DMS153 treated with DMSO at 0.1 percent for 48 hours (cell line): ENCODE measurements around the gene MEGF11.
A peak's percentile ranks its signal among the peaks of the same experiment; 100 is the strongest.
"Not testable (repeated sequence)": the region's sequence is repeated elsewhere in the genome, so short reads cannot be mapped to it uniquely, and the experiment has no call there.

Experiments
- DNase-seq: peaks from one replicate; lab custom pipeline; 2025; ENCODE audit not compliant: unreplicated experiment; lab: John Stamatoyannopoulos, UW

The MEGF11 gene

GRCh38 chr15:65907661-65908060, 345.9 kb downstream of the MEGF11 start:
- no peak for DNase-seq

GRCh38 chr15:65906396-65906795, 347.2 kb downstream of the MEGF11 start:
- DNase-seq = no peak

DNA sequence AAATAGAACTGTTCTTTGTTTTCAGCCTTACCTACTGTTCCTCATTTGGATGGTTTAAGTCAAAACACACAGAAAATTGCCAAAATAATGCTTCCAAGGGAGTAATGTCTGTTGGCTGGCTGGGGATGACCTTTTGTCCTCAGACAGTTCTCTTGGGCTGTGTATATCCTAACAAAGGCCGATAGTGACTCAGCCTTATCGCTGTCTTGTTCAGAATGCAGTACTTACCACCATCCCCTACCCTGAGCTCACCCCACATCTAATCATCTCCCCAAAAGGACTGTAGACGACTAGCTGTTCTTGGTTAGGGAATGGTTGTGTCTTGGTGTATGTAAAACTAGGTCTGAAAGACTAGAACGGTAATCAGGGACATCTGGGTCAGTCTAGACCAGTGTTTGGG, 349.2 kb downstream of the MEGF11 start:
- no peak for DNase-seq

- no peak for DNase-seq
These were observed 350.1 kb downstream of the MEGF11 start for GRCh38 chr15:65903296-65904073.

GRCh38 chr15:65902373-65902772, 351.2 kb downstream of the MEGF11 start:
- peak; percentile 3 for DNase-seq

- no peak for DNase-seq
These were observed 351.7 kb downstream of the MEGF11 start for GRCh38 chr15:65901836-65902235.

- DNase-seq = no peak
These were observed 352.2 kb downstream of the MEGF11 start for GRCh38 chr15:65901336-65901735.

- no peak for DNase-seq
These were observed 353.1 kb downstream of the MEGF11 start for GRCh38 chr15:65900488-65900887.

GRCh38 chr15:65896236-65896635, 357.3 kb downstream of the MEGF11 start:
- DNase-seq = no peak

GRCh38 chr15:65893060-65893459, 360.5 kb downstream of the MEGF11 start:
- DNase-seq = no peak

GRCh38 chr15:65888981-65889380, 364.6 kb downstream of the MEGF11 start:
- DNase-seq = no peak

- DNase-seq = no peak
These were observed 366.0 kb downstream of the MEGF11 start for GRCh38 chr15:65887565-65887964.

GRCh38 chr15:65885668-65886218, 367.8 kb downstream of the MEGF11 start:
- no peak for DNase-seq

GRCh38 chr15:65884511-65884910, 369.0 kb downstream of the MEGF11 start:
- no peak for DNase-seq

DNA sequence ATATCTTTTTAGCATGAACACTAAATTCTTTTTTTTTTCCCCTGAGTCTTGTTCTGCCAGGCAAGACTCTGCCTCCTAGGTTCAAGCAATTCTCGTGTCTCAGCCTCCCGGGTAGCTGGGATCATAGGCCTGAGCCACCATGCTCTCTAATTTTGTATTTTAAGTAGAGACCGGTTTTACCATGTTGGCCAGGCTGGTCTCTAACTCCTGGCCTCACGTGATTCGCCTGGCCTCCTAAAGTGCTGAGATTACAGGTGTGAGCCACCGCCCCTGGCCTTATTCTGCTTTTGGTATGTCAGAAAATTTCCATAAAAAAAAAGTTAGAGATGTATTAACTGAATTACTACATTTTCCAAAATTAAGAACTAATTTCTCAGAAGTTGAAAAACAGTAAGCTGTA, 370.0 kb downstream of the MEGF11 start:
- DNase-seq = no peak

DNA sequence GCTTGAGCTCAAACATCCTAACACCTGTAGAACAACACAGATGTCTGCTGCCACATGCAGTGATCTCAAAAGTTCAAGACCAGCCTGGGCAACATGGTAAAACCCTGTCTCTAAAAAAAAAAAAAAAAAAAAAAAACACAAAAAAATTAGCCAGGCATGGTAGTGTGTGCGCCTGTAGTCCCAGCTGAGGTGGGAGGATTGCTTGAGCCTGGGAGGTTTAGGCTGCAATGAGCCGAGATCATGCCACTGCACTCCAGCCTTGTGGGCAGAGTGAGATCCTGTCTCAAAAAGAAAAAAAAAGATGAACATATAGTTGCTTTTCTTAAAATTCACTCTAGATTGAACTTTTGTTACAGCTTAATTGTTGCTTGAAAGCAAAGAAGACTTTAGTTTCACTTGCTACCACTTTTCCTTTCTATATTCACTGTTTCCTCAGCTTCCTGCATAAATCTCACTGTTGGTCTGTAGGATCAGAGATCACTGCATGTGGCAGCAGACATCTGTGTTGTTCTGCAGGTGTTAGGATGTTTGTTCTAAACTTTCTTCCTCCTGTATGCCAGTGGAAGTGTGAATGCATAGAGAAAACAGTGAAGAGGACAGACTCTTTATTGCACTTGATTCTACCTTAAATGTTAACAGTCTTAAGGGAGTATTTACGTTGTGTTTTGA, 371.6 kb downstream of the MEGF11 start:
- no peak for DNase-seq

DNA sequence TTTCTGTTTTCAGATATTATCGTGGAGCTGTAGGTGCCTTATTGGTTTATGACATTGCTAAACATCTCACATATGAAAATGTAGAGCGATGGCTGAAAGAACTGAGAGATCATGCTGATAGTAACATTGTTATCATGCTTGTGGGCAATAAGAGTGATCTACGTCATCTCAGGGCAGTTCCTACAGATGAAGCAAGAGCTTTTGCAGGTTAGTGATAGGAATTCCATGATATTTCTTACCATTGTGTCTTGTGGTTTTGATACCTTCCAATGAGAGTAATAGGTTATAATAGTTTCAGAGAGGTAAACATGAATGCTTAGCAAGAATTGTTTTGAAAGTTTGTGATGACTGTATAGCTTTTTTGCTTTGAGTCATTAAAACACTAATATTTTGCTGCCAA, 375.8 kb downstream of the MEGF11 start:
- DNase-seq = no peak

DNA sequence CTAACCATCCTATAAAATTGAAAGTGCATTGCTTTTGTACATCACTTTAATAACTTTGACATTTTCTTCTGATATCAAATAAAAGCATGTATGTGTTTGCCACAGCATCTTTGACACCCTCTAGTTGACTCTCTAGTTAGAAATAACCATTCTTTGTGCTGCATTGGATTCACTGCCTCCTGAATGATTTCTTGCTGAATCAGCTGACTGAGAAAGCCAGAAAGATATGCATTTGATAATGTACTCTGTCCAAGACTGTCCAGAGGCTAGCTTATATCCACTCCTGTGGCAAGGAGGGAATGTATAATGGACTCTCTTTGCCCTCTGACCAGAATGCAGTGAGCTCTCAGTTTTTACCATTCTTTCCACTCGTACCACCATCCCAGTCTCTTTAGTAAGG, 378.1 kb downstream of the MEGF11 start:
- DNase-seq = no peak

DNA sequence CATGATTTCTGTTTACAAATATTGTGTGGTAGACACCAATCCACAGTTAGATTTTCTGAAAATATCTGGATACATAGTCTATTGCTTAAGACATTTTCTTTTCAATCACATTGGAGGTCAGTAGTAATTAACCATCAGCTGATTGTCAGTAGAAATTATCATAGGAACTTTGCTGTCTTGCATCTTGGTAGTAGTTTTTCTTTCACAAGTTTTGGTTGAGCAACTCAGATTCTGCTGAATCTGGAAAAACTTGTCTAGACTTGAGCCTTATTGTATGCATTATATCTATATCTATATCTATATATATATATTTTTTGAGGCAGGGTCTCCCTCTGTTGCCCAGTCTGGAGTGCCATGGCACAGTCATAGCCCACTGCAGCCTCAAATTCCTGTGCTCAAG, 380.3 kb downstream of the MEGF11 start:
- DNase-seq = no peak

DNA sequence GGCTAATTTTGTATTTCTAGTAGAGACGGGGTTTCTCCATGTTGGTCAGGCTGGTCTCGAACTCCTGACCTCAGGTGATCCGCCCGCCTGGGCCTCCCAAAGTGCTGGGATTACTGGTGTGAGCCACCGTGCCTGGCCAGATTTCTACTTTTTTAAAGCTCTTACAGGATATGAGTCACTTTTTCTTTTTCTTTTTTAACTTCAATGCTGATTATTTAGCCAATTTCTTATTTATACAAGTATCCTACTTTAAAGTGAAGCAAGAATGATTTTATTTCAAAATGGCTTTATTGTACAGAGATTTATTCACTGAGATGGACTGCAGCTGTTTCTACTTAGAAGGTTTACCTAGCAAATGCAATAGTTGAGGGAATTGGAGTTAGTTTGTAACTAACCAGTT, 381.0 kb downstream of the MEGF11 start:
- not testable (repeated sequence) for DNase-seq

- DNase-seq = not testable (repeated sequence)
These were observed 381.7 kb downstream of the MEGF11 start for GRCh38 chr15:65871886-65872285.

DNA sequence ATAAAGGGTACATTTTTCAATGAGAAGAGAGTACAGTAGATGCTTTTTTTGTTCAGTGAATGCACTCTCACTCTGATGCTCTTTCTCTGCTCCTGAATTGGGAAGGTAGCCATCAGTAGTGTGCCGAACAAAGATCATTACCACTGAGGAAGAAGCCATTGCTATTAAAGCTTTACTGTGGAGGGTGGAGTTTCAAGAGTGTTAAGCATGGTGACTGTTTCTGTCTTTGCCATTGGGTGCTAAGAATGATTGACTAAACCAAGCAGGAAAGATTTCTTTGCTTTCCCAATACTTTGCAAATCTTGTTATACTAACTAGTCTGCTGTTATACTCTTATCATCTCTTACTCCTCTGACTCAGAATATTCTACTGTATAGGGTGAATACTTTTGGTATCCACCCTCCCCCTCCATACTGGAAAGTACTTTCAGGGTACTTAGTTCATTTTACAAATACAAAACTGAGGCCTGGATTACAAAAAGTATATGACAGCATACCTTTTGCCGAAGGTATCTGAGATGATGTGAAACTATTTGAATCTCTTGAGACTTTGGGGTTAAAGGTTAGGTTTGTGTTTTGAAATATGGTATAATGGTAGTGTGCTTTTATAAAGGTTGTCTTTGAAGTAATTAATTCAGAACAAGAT, 382.5 kb downstream of the MEGF11 start:
- peak; percentile 1 for DNase-seq
